ENCODE data around the gene MAMDC2. TPM values are rescaled to one million over a fixed set of nuclear protein-coding genes. Genes with fewer than 3 reads are reported as not detected.

The MAMDC2 gene
- total RNA-seq, 4 donors from 2014 or later: 15.8 to 19.6 (median 18.4) TPM

GRCh38 chr9:70043285-70043684 is 363 bp upstream of the MAMDC2 start:
- Histone ChIP-seq H3K9me3 (no peaks in the 10 kb centered on the region), H3K4me1 (peaks cover 13 to 26% of the 10 kb centered on the region in 2 donors), H3K36me3 (no peaks in the 10 kb centered on the region), H3K27ac (peak overlapping the region; percentile 26 to 69 (median 44)), H3K27me3 (no peaks in the 10 kb centered on the region), H3K4me3 (replicated peaks in 1 of 3) (peak overlapping the region in 1 of 3 donors; percentile 49)
- TF ChIP-seq CTCF (IDR thresholded peaks at IDR 0.05): no peak
- no peak for TF ChIP-seq POLR2A (IDR thresholded peaks at IDR 0.05)
- 10 to 11% methylated on average over 7 of the region's 7 CpGs for WGBS, 2 donors
- intact Hi-C loops (cut with DNase I): no loop called here
- DNase-seq: peak; percentile 16 to 43

- Histone ChIP-seq H3K9me3 (no peaks in the 10 kb centered on the region), H3K4me3 (replicated peaks in 1 of 3) (peak overlapping the region in 2 of 3 donors; percentile 31 to 49), H3K27me3 (no peaks in the 10 kb centered on the region), H3K27ac (peak overlapping the region; percentile 26 to 69 (median 44)), H3K4me1 (peaks cover 13 to 33% of the 10 kb centered on the region in 2 donors), H3K36me3 (no peaks in the 10 kb centered on the region)
- TF ChIP-seq CTCF (IDR thresholded peaks at IDR 0.05) (no peak), POLR2A (IDR thresholded peaks at IDR 0.05) (no peak)
- peak; percentile 37 to 41 for DNase-seq
- 32 to 41% methylated on average over 17 to 25 of the region's 26 CpGs for WGBS, 2 donors
- intact Hi-C loops (cut with DNase I): no loop called here
Observed at GRCh38 chr9:70044490-70045307, 1.1 kb downstream of the MAMDC2 start.

GRCh38 chr9:70045452-70045851 is 1.8 kb downstream of the MAMDC2 start:
- intact Hi-C loops (cut with DNase I): no loop called here
- H3K27me3 ChIP-seq: no peaks in the 10 kb centered on the region
- H3K4me3 ChIP-seq (replicated peaks in 1 of 3): no peak overlapping the region
- no peaks in the 10 kb centered on the region for H3K9me3 ChIP-seq
- peak overlapping the region in 2 of 3 donors; percentile 3 to 44 for H3K27ac ChIP-seq
- 93 to 95% methylated on average over 4 of the region's 4 CpGs for WGBS, 2 donors
- peaks cover 13 to 37% of the 10 kb centered on the region in 2 donors for H3K4me1 ChIP-seq
- no peak for DNase-seq
- TF ChIP-seq CTCF (IDR thresholded peaks at IDR 0.05) (no peak), POLR2A (IDR thresholded peaks at IDR 0.05) (no peak)
- H3K36me3 ChIP-seq: no peaks in the 10 kb centered on the region

- no peak for DNase-seq
- peaks cover 13 to 37% of the 10 kb centered on the region in 2 donors for H3K4me1 ChIP-seq
- H3K36me3 ChIP-seq: no peaks in the 10 kb centered on the region
- H3K4me3 ChIP-seq (replicated peaks in 1 of 3): no peak overlapping the region
- peak overlapping the region in 2 of 3 donors; percentile 3 to 28 for H3K27ac ChIP-seq
- no peaks in the 10 kb centered on the region for H3K9me3 ChIP-seq
- 59 to 72% methylated on average over 5 to 6 of the region's 7 CpGs for WGBS, 2 donors
- intact Hi-C loops (cut with DNase I): no loop called here
- H3K27me3 ChIP-seq: no peaks in the 10 kb centered on the region
- TF ChIP-seq CTCF (IDR thresholded peaks at IDR 0.05) (no peak), POLR2A (IDR thresholded peaks at IDR 0.05) (no peak)
Observed at GRCh38 chr9:70046274-70047070, 2.8 kb downstream of the MAMDC2 start.

Data from thyroid gland (tissue), 4 donors.